Measurements from ENCODE around the gene ARHGEF33.

The ARHGEF33 gene

GRCh38 chr2:38889575-38889974, at the start of gene ARHGEF33:
TSS of gene ARHGEF33 (plus strand) at chr2:38889875. CDS start at chr2:38919448, 29,573 bp downstream.
- no peak for DNase-seq (ENCODE audit: low read depth)

GRCh38 chr2:38850045-38850444, 39.6 kb upstream of the ARHGEF33 start:
- no peak for DNase-seq (ENCODE audit: low read depth)

- no peak for DNase-seq (ENCODE audit: low read depth)
Measured at GRCh38 chr2:38856165-38856564, 33.5 kb upstream of the ARHGEF33 start.

- DNase-seq (ENCODE audit: low read depth) = no peak
Measured at GRCh38 chr2:38862476-38862875, 27.2 kb upstream of the ARHGEF33 start.

GRCh38 chr2:38863061-38863695, 26.5 kb upstream of the ARHGEF33 start:
- DNase-seq (ENCODE audit: low read depth) = no peak

GRCh38 chr2:38866773-38867443, 22.8 kb upstream of the ARHGEF33 start:
- no peak for DNase-seq (ENCODE audit: low read depth)

GRCh38 chr2:38871432-38871831, 18.2 kb upstream of the ARHGEF33 start:
- DNase-seq (ENCODE audit: low read depth) = no peak

GRCh38 chr2:38873763-38874162, 15.9 kb upstream of the ARHGEF33 start:
- DNase-seq (ENCODE audit: low read depth) = no peak

GRCh38 chr2:38875227-38875575, 14.5 kb upstream of the ARHGEF33 start:
- no peak for DNase-seq (ENCODE audit: low read depth)

GRCh38 chr2:38875576-38876367, 13.9 kb upstream of the ARHGEF33 start, which contains the start of the genes DHX57 and MORN2:
TSS of gene DHX57 (minus strand) at chr2:38875934. CDS start at chr2:38868405, 7,529 bp downstream.
TSS of gene MORN2 (plus strand) at chr2:38875976.
- DNase-seq (ENCODE audit: low read depth) = peak; percentile 53

- DNase-seq (ENCODE audit: low read depth) = no peak
Measured at GRCh38 chr2:38876407-38876806, 13.3 kb upstream of the ARHGEF33 start.

- no peak for DNase-seq (ENCODE audit: low read depth)
Measured at GRCh38 chr2:38886063-38886462, 3.6 kb upstream of the ARHGEF33 start.

- DNase-seq (ENCODE audit: low read depth) = no peak
Measured at GRCh38 chr2:38887347-38887746, 2.3 kb upstream of the ARHGEF33 start.

- DNase-seq (ENCODE audit: low read depth) = no peak
Measured at GRCh38 chr2:38887902-38888554, 1.6 kb upstream of the ARHGEF33 start.

GRCh38 chr2:38889045-38889444, 630 bp upstream of the ARHGEF33 start:
- DNase-seq (ENCODE audit: low read depth) = no peak

- DNase-seq (ENCODE audit: low read depth) = no peak
Measured at GRCh38 chr2:38892819-38893218, 3.1 kb downstream of the ARHGEF33 start.

GRCh38 chr2:38898256-38898655, 8.6 kb downstream of the ARHGEF33 start:
- no peak for DNase-seq (ENCODE audit: low read depth)

- DNase-seq (ENCODE audit: low read depth) = no peak
Measured at GRCh38 chr2:38900726-38901125, 11.1 kb downstream of the ARHGEF33 start.

GRCh38 chr2:38905251-38905650, 15.6 kb downstream of the ARHGEF33 start:
- no peak for DNase-seq (ENCODE audit: low read depth)

GRCh38 chr2:38907242-38907641, 17.6 kb downstream of the ARHGEF33 start:
- no peak for DNase-seq (ENCODE audit: low read depth)

GRCh38 chr2:38907743-38908562, 18.3 kb downstream of the ARHGEF33 start:
- DNase-seq (ENCODE audit: low read depth) = no peak

GRCh38 chr2:38909872-38910271, 20.2 kb downstream of the ARHGEF33 start:
- DNase-seq (ENCODE audit: low read depth) = no peak

All from GM04503 (cell line).